K562 (cell line): Measurements from ENCODE around the gene TECPR1. TPM values are rescaled to one million over a fixed set of nuclear protein-coding genes. Genes with fewer than 3 reads are reported as not detected.
A peak's percentile ranks its signal among the peaks of the same experiment; 100 is the strongest.

ENCODE experiments used
- ATAC-seq: fragments of 200-7000 bp; cut with Tn5 transposase; 3 replicates; pipeline ENCODE4 v1.9.1; 2020; ENCODE audit warnings: moderate library complexity
- BruUV-seq: library from RNA; stranded (reverse); fragments of 400-500 nt; replicated peaks from 2 replicates; lab custom pipeline; 2021; lab: Mats Ljungman, UMichigan
- CTCF ChIA-PET: fragments of 300-600 bp; formaldehyde crosslinking; extraction: SDS; loops from one replicate; lab custom pipeline; 2021; ENCODE audit warnings: low intra/inter-chr PET ratio; lab: Yijun Ruan, JAX
- POLR2A ChIA-PET: fragments of 300-600, 350-650 bp; sonication (Branson Sonifier 250); formaldehyde crosslinking; extraction: SDS; loops from one replicate; lab custom pipeline; 2021; ENCODE audit warnings: antibody characterized with exemption, inconsistent platforms; lab: Yijun Ruan, JAX
- DNase-seq, 4 experiments: peaks; one replicate each; pipeline versions ENCODE4 v3.0.0 to v3.0.0-alpha.2; 2011 to 2018; ENCODE audit warnings: low spot score in 3 of 4, mixed read lengths in 3 of 4; ENCODE audit errors: extremely low read depth in 1 of 4
- FAIRE-seq: peaks from 2 replicates; lab custom pipeline; 2011; peaks lifted over from hg19 to GRCh38; lab: Jason Lieb, UNC
- H2AFZ ChIP-seq: 2 replicates; pipeline ENCODE4 v1.6.0; 2011; ENCODE audit warnings: low read depth, low read length, control low read depth, inconsistent platforms
- H3K27ac ChIP-seq: fragments of 200-600 bp; 3 replicates; pipeline ENCODE4 v1.8.0; 2011; ENCODE audit warnings: low read depth, mild to moderate bottlenecking, control low read depth, inconsistent platforms, low read length, moderate library complexity, mixed read lengths; ENCODE audit errors: extremely low read depth
- H3K27me3 ChIP-seq, 2 experiments: fragments of 300-600 bp in 1 of 2; 2 replicates in 1 of 2; 3 replicates in 1 of 2; pipeline versions ENCODE4 v1.6.0 to v1.8.0; 2011; ENCODE audit warnings: inconsistent platforms in 2 of 2, low read length in 2 of 2, mild to moderate bottlenecking in 1 of 2, mixed read lengths in 1 of 2, moderate library complexity in 1 of 2; ENCODE audit not compliant: control insufficient read depth in 2 of 2, insufficient read depth in 2 of 2
- H3K36me3 ChIP-seq: fragments of 300-600 bp; 3 replicates; pipeline ENCODE4 v1.8.0; 2011; ENCODE audit warnings: mild to moderate bottlenecking, low read length, inconsistent platforms; ENCODE audit not compliant: control insufficient read depth, insufficient read depth
- H3K4me1 ChIP-seq, 2 experiments: fragments of 200-600 bp in 1 of 2; replicated peaks in 1 of 2; 2 replicates in 1 of 2; 3 replicates in 1 of 2; pipeline versions ENCODE4 v1.5.1 to v1.8.0; 2011; ENCODE audit warnings: inconsistent platforms in 2 of 2, low read length in 2 of 2, mild to moderate bottlenecking in 1 of 2, mixed read lengths in 1 of 2, moderate library complexity in 1 of 2; ENCODE audit not compliant: control insufficient read depth in 2 of 2, insufficient read depth in 2 of 2
- H3K4me2 ChIP-seq: 2 replicates; pipeline ENCODE4 v1.6.1; 2011; ENCODE audit warnings: low read length, control low read depth, inconsistent platforms, mixed read lengths; ENCODE audit not compliant: insufficient read depth
- H3K4me3 ChIP-seq: fragments of 200-600 bp; sonication (generic), shearing (Covaris generic); 2 replicates; pipeline ENCODE4 v1.5.1; 2016; ENCODE audit warnings: control low read depth, inconsistent platforms
- H3K79me2 ChIP-seq: fragments of 200-600 bp; 3 replicates; pipeline ENCODE4 v1.8.0; 2011; ENCODE audit warnings: low read length, inconsistent platforms; ENCODE audit not compliant: control insufficient read depth, insufficient read depth
- H3K9ac ChIP-seq, 2 experiments: 2 replicates each; pipeline versions ENCODE4 v1.6.0 to v1.6.1; 2011; ENCODE audit warnings: low read depth in 2 of 2, low read length in 2 of 2, control low read depth in 1 of 2, inconsistent platforms in 1 of 2, mild to moderate bottlenecking in 1 of 2, mixed read lengths in 1 of 2; ENCODE audit not compliant: insufficient read depth in 1 of 2
- H3K9me1 ChIP-seq: one replicate; pipeline ENCODE4 v1.6.0; 2011; ENCODE audit warnings: inconsistent platforms, mild to moderate bottlenecking, low read length, moderate library complexity; ENCODE audit not compliant: control insufficient read depth, insufficient read depth
- H3K9me3 ChIP-seq: replicated peaks from 2 replicates; pipeline ENCODE4 v1.5.1; 2011; ENCODE audit warnings: low read depth, low read length, inconsistent platforms; ENCODE audit not compliant: control insufficient read depth, insufficient read depth
- H4K20me1 ChIP-seq: replicated peaks from 2 replicates; pipeline ENCODE4 v1.6.1; 2011; ENCODE audit warnings: low read length, inconsistent platforms, mixed read lengths; ENCODE audit not compliant: control insufficient read depth, insufficient read depth
- BRCA1 ChIP-seq, 2 experiments: fragments of 450-650 bp in 1 of 2; sonication (generic) in 1 of 2; formaldehyde crosslinking in 1 of 2; IDR thresholded peaks; 2 replicates each; pipeline versions ENCODE4 v1.5.0 to v1.6.1; 2017 to 2020; ENCODE audit warnings: mild to moderate bottlenecking in 1 of 2, missing genetic modification reagents in 1 of 2
- MAX ChIP-seq: sonication (generic); formaldehyde crosslinking; IDR thresholded peaks from 2 replicates; pipeline ENCODE4 v1.9.0; 2022; ENCODE audit warnings: mild to moderate bottlenecking, missing genetic modification reagents
- PPARD ChIP-seq: fragments of 250-450 bp; sonication (Bioruptor Pico); IDR thresholded peaks from 2 replicates; pipeline ENCODE4 v1.8.0; 2022; ENCODE audit warnings: inconsistent platforms, mild to moderate bottlenecking, moderate library complexity
- RREB1 ChIP-seq: fragments of 250-450 bp; sonication (Bioruptor Pico); IDR thresholded peaks from 2 replicates; pipeline ENCODE4 v1.4.0; 2020
- SMARCA4 ChIP-seq: fragments of 450-650 bp; IDR thresholded peaks from 2 replicates; pipeline ENCODE4 v1.6.1; 2016
- SNIP1 ChIP-seq: fragments of 450-650 bp; IDR thresholded peaks from 2 replicates; pipeline ENCODE4 v1.7.1; 2017; ENCODE audit warnings: low read depth, mild to moderate bottlenecking
- SPI1 ChIP-seq: IDR thresholded peaks from 2 replicates; pipeline ENCODE4 v1.6.1; 2011; ENCODE audit warnings: low read depth, low read length, control low read depth, borderline replicate concordance
- TARDBP ChIP-seq: fragments of 450-650 bp; IDR thresholded peaks from 2 replicates; pipeline ENCODE4 v1.6.1; 2016
- ZBTB1 ChIP-seq: sonication (generic); formaldehyde crosslinking; IDR thresholded peaks from 2 replicates; pipeline ENCODE4 v1.8.1; 2023; ENCODE audit warnings: missing genetic modification reagents, low read depth, mild to moderate bottlenecking, borderline replicate concordance
- ZNF282 ChIP-seq: sonication (generic); formaldehyde crosslinking; IDR thresholded peaks from 2 replicates; pipeline ENCODE4 v1.8.1; 2023; ENCODE audit warnings: missing genetic modification reagents
- WGBS: fragments of 100-300 bp; shearing (Covaris generic); methylation state at CpG from one replicate; pipeline ENCODE4 v1.1.6; 2016; ENCODE audit warnings: low coverage, mixed read lengths; ENCODE audit not compliant: insufficient coverage; ENCODE audit errors: missing lambda C conversion rate; 5-methylcytosine and 5-hydroxymethylcytosine counted together
- in situ Hi-C: fragments of 300-500 bp; cut with MboI; formaldehyde crosslinking; loops from 4 replicates; pipeline ENCODE4 v1.15.0; 2018; ENCODE audit warnings: inconsistent platforms, mixed read lengths
- intact Hi-C: fragments of 100-400 bp; cut with micrococcal nuclease; formaldehyde crosslinking; loops from 2 replicates; pipeline ENCODE4 v1.14.2; 2022
- polyA plus RNA-seq, 8 experiments: library from polyadenylated mRNA; depleted of rRNA in 4 of 8; stranded (reverse) in 5 of 8; unstranded in 3 of 8; fragments of >200 nt; fragmentation: Nextera tagmentation in 2 of 8; fragmentation: Illumina TruSeq in 1 of 8; extraction: Ambion mirVana in 2 of 8; extraction: Trizol in 1 of 8; gene quantifications; 2 replicates each; pipeline versions ENCODE4 v1.2.1 to v1.2.3, GENCODE V29; 2011 to 2014; ENCODE audit warnings: inconsistent platforms in 1 of 8, missing spikeins in 1 of 8
- total RNA-seq, 7 experiments: library from RNA; depleted of rRNA in 6 of 7; stranded (reverse); fragments of >200 nt in 6 of 7; fragmentation: Illumina TruSeq in 2 of 7; extraction: Trizol in 2 of 7; gene quantifications; 2 replicates each; pipeline versions ENCODE4 v1.2.1 to v1.2.3, GENCODE V29; 2011 to 2021; ENCODE audit warnings: low replicate concordance in 1 of 7
- TF ChIP-seq, protein P1 (sequence below): fragments of 450-650 bp; formaldehyde crosslinking; conservative IDR thresholded peaks from 2 replicates; pipeline ENCODE4 v1.4.0; 2022; ENCODE audit warnings: mild to moderate bottlenecking, missing genetic modification characterization

The TECPR1 gene
- total and polyA plus RNA-seq, 9 of the 15 experiments (the other 6 are each of a cell fraction or from before 2014, with no cell fraction given), result 0.17 to 15.0 (median 2.2) TPM

DNA sequence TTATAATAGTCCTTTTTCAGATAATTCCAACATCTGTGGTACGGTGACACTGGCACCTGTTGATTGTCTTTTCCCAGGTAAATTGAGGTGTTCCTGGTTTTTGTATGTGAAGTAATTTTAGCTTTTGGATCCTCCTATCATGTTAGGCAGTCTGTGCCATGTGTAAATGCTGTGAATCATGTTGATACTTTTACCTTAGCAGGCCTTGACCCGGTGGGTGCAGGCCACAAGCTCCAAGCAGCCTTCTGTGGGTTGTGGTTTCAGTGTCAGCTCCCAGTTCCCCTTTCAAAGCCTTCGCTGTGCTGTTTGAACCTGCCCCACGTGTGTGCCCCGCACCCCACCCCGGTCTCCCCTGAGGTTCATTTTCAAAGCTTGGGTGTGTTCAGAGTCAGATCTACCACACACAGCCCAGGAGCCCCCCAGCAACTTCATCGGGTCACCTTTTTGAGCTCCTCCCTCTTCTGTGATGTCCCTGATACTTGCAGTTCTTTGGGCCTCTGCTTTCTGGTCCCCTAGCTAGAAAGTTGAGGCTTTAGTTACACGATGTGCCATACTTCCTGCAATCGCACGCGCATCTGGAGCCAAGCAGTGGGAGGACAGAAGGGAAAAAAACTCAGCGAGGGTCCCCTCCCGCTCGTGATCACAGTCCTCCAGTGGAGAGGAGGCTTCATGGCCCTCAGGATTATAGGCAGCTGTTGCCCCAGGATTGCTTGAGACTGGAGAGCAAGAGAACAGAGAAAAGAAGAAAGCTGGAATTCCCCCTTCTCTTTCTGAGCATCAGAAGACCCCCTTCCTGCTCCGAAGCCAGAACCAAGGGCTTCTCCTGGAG is 49.5 kb downstream of the TECPR1 start:
- BruUV-seq, result no TSS peak

More for the DNA sequence above, 49.5 kb downstream of the TECPR1 start:
- intact Hi-C loops (no loop called here), in situ Hi-C loops (no loop called here)
- Histone ChIP-seq H3K9me3 (no peaks in the 10 kb centered on the region), H3K9ac (peak overlapping the region in 1 of 2 experiments; percentile 10; a peak in 1 of 4 replicates), H3K4me2 (no peak overlapping the region), H3K9me1 (no peaks in the 10 kb centered on the region), H3K4me3 (no peak overlapping the region), H2AFZ (no peak overlapping the region), H3K27ac (no peak overlapping the region), H4K20me1 (no peaks in the 10 kb centered on the region), H3K79me2 (no peaks in the 10 kb centered on the region), H3K36me3 (peaks cover 38% of the 10 kb centered on the region; the same call in 1 of the 3 replicates), H3K4me1 (peaks cover 0 to 23% of the 10 kb centered on the region in 2 experiments; a peak in 2 of 5 replicates), H3K27me3 (no peaks in the 10 kb centered on the region)
- TF ChIP-seq SNIP1 (no peak), SMARCA4 (no peak), RREB1 (CRISPR knock-in tag) (no peak), MAX (0 out of 2 replicates have a peak, but pooled peaks have one; percentile 50), PPARD (CRISPR knock-in tag) (no peak), BRCA1 (IDR thresholded peaks at IDR 0.05) (no peak), BRCA1 (CRISPR knock-in tag; IDR thresholded peaks at IDR 0.05) (no peak), TARDBP (no peak), SPI1 (peak; percentile 83), ZNF282 (CRISPR knock-in tag) (no peak), ZBTB1 (CRISPR knock-in tag) (peak; percentile 35; the same call in 1 of the 2 replicates)
- TF ChIP-seq, protein P1, sequence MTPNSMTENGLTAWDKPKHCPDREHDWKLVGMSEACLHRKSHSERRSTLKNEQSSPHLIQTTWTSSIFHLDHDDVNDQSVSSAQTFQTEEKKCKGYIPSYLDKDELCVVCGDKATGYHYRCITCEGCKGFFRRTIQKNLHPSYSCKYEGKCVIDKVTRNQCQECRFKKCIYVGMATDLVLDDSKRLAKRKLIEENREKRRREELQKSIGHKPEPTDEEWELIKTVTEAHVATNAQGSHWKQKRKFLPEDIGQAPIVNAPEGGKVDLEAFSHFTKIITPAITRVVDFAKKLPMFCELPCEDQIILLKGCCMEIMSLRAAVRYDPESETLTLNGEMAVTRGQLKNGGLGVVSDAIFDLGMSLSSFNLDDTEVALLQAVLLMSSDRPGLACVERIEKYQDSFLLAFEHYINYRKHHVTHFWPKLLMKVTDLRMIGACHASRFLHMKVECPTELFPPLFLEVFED, result no peak
- ATAC-seq (peak; percentile 51; the same call in 2 of the 3 replicates), DNase-seq (no peak), FAIRE-seq (peak; percentile 68)
- ChIA-PET POLR2A (no interaction called here), CTCF (no interaction called here)
- 57% methylated on average over 15 of the region's 15 CpGs for WGBS
